ENCODE results near the gene RFTN1. TPM values are rescaled to one million over a fixed set of nuclear protein-coding genes. Genes with fewer than 3 reads are reported as not detected.

RFTN1 gene
- polyA plus RNA-seq, 3 donors, result 17.4 to 28.0 (median 27.2) TPM

- no peaks in the 10 kb centered on the region for H3K4me1 ChIP-seq (ENCODE audit: control insufficient read depth in 1 of 2, insufficient read depth in 2 of 2, low read length in 2 of 2)
- no peak overlapping the region for H3K9ac ChIP-seq (ENCODE audit: insufficient read depth, low read length, poor library complexity, severe bottlenecking)
- no peak for DNase-seq
- intact Hi-C loops (cut with micrococcal nuclease), result no loop called here
- H3K9me3 Mint-ChIP-seq, result no peaks in the 10 kb centered on the region
- no peaks in the 10 kb centered on the region for H3K9me3 ChIP-seq (replicated peaks in 1 of 2; ENCODE audit: control insufficient read depth in 1 of 2, insufficient read depth in 1 of 2, low read length in 2 of 2)
- H3K27me3 Mint-ChIP-seq (ENCODE audit: low read depth in 3 of 3), result peaks cover 0 to under 1% (median 0%) of the 10 kb centered on the region in 3 donors
- H3K4me2 ChIP-seq (replicated peaks; ENCODE audit: extremely low read depth, low read length, poor library complexity, severe bottlenecking), result no peak overlapping the region
- H3K27ac Mint-ChIP-seq, result peak overlapping the region in 1 of 7 donors; percentile 38
- no peaks in the 10 kb centered on the region for H4K20me1 ChIP-seq (ENCODE audit: insufficient read depth, low read length)
- no CpG with 5 or more reads among the region's 2 CpGs for WGBS (ENCODE audit: insufficient coverage)
- no peaks in the 10 kb centered on the region for H3K27me3 ChIP-seq (ENCODE audit: control insufficient read depth in 2 of 2, insufficient read depth in 2 of 2, low read length in 2 of 2)
- H3K36me3 ChIP-seq (replicated peaks in 1 of 2; ENCODE audit: control insufficient read depth in 1 of 2, insufficient read depth in 2 of 2, low read length in 2 of 2), result peaks cover 31 to 84% of the 10 kb centered on the region in 2 donors
- no peak overlapping the region for H3K27ac ChIP-seq (ENCODE audit: low read depth in 1 of 2, low read length in 2 of 2)
- H3K36me3 Mint-ChIP-seq, result peaks cover 73 to 74% of the 10 kb centered on the region in 2 donors
- no peak for TF ChIP-seq CTCF (IDR thresholded peaks at IDR 0.05)
- no peaks in the 10 kb centered on the region for H3K4me1 Mint-ChIP-seq
- no peak overlapping the region for H2AFZ ChIP-seq (ENCODE audit: insufficient read depth, low read depth, low read length, poor library complexity, severe bottlenecking)
- no peak overlapping the region for H3K4me3 Mint-ChIP-seq
- H3K79me2 ChIP-seq (ENCODE audit: insufficient read depth, low read length), result no peaks in the 10 kb centered on the region
- no peak overlapping the region for H3K4me3 ChIP-seq (replicated peaks in 1 of 3; ENCODE audit: low read depth in 2 of 3, low read length in 3 of 3)
Measured at GRCh38 chr3:16300881-16301359, 212.6 kb downstream of the RFTN1 start.

GRCh38 chr3:16300307-16300706, 213.2 kb downstream of the RFTN1 start:
- peaks cover 6% of the 10 kb centered on the region for H3K4me1 Mint-ChIP-seq
- H3K79me2 ChIP-seq (ENCODE audit: insufficient read depth, low read length), result no peaks in the 10 kb centered on the region
- intact Hi-C loops (cut with micrococcal nuclease), result no loop called here
- no peaks in the 10 kb centered on the region for H3K9me3 ChIP-seq (replicated peaks in 1 of 2; ENCODE audit: control insufficient read depth in 1 of 2, insufficient read depth in 1 of 2, low read length in 2 of 2)
- H3K36me3 ChIP-seq (replicated peaks in 1 of 2; ENCODE audit: control insufficient read depth in 1 of 2, insufficient read depth in 2 of 2, low read length in 2 of 2), result peaks cover 27 to 84% of the 10 kb centered on the region in 2 donors
- no peak overlapping the region for H3K4me3 Mint-ChIP-seq
- peaks cover 74 to 75% of the 10 kb centered on the region in 2 donors for H3K36me3 Mint-ChIP-seq
- no peak overlapping the region for H3K4me2 ChIP-seq (replicated peaks; ENCODE audit: extremely low read depth, low read length, poor library complexity, severe bottlenecking)
- H3K4me3 ChIP-seq (replicated peaks in 1 of 3; ENCODE audit: low read depth in 2 of 3, low read length in 3 of 3), result no peak overlapping the region
- no CpG with 5 or more reads among the region's 2 CpGs for WGBS (ENCODE audit: insufficient coverage)
- H3K27me3 ChIP-seq (ENCODE audit: control insufficient read depth in 2 of 2, insufficient read depth in 2 of 2, low read length in 2 of 2), result no peaks in the 10 kb centered on the region
- H3K27me3 Mint-ChIP-seq (ENCODE audit: low read depth in 3 of 3), result peaks cover 0 to 1% (median 0%) of the 10 kb centered on the region in 3 donors
- H3K4me1 ChIP-seq (ENCODE audit: control insufficient read depth in 1 of 2, insufficient read depth in 2 of 2, low read length in 2 of 2), result peaks cover 0 to 1% of the 10 kb centered on the region in 2 donors
- no peak overlapping the region for H3K27ac Mint-ChIP-seq
- H4K20me1 ChIP-seq (ENCODE audit: insufficient read depth, low read length), result no peaks in the 10 kb centered on the region
- no peaks in the 10 kb centered on the region for H3K9me3 Mint-ChIP-seq
- no peak for TF ChIP-seq CTCF (IDR thresholded peaks at IDR 0.05)
- no peak overlapping the region for H3K9ac ChIP-seq (ENCODE audit: insufficient read depth, low read length, poor library complexity, severe bottlenecking)
- H3K27ac ChIP-seq (ENCODE audit: low read depth in 1 of 2, low read length in 2 of 2), result no peak overlapping the region
- DNase-seq, result no peak
- H2AFZ ChIP-seq (ENCODE audit: insufficient read depth, low read depth, low read length, poor library complexity, severe bottlenecking), result no peak overlapping the region
